ENCODE data around the gene DGCR6L.
"Not testable (repeated sequence)": the region's sequence is repeated elsewhere in the genome, so short reads cannot be mapped to it uniquely, and the experiment has no call there.

The DGCR6L gene

GRCh38 chr22:20308806-20309650 is 10.8 kb downstream of the DGCR6L start:
- not testable (repeated sequence) for DNase-seq (ENCODE audit: low spot score)

- not testable (repeated sequence) for DNase-seq (ENCODE audit: low spot score)
Observed at GRCh38 chr22:20307448-20308447, 12.1 kb downstream of the DGCR6L start.

DNA sequence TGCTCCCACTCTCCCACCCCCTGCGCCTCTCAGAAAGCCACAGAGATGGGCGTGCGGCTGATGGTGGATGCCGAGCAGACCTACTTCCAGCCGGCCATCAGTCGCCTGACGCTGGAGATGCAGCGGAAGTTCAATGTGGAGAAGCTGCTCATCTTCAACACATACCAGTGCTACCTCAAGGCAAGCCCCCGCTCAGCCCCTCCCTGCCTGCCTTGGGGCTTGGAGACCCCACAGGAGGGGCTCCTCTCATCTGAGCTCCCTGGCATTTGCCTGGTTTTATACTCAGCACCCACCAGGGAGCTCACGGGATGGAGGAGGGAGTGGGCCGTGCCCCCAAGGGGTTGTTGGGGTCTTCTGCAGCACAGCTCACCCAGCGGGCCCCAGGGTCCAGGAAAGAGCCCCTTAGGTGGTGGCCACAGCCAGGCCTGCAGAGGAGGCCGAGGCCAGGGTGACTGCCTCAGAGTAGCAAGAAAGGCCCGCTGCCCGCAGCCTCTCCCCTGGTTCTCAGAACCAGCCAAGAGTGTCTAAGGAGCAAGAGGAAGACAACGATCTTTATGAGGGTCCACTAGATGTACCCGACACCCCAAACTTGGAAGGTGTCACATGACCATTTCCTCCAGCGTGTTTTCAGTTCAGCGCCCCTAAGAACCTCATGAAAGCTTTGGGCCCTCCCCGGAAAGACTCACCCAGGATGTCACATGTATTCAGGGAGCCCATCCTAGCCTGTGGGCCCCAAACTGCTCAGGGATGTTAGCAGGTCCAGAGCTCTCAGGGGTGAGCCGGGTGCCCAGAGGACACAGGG is 13.0 kb downstream of the DGCR6L start:
- DNase-seq (ENCODE audit: low spot score) = not testable (repeated sequence)

GRCh38 chr22:20305894-20306645 is 13.8 kb downstream of the DGCR6L start:
- DNase-seq (ENCODE audit: low spot score) = no peak

GRCh38 chr22:20305230-20305893 is 14.5 kb downstream of the DGCR6L start:
- not testable (repeated sequence) for DNase-seq (ENCODE audit: low spot score)

DNA sequence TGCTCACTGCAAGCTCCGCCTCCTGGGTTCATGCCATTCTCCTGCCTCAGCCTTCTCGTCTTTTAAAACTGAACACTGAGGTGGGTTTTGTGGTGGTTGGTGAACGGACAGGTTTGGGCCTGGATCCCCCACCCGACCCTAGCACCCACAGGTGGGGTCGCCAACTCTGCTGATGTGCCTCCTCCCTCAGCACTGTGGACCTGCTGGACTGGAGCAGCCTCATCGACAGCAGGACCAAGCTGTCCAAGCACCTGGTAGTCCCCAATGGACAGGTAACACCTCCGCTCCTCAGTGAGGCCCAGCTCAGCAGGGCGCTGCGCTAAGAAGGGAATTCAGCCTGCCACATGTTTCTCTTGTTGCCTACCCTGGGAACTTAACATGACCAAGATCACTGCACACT is 15.2 kb downstream of the DGCR6L start:
- no peak for DNase-seq (ENCODE audit: low spot score)

- not testable (repeated sequence) for DNase-seq (ENCODE audit: low spot score)
Observed at GRCh38 chr22:20303229-20303534, 16.7 kb downstream of the DGCR6L start.

- no peak for DNase-seq (ENCODE audit: low spot score)
Observed at GRCh38 chr22:20302438-20303228, 17.2 kb downstream of the DGCR6L start.

GRCh38 chr22:20299746-20300136 is 20.1 kb downstream of the DGCR6L start:
- DNase-seq (ENCODE audit: low spot score) = no peak

GRCh38 chr22:20298803-20299745 is 20.8 kb downstream of the DGCR6L start:
- DNase-seq (ENCODE audit: low spot score) = peak; percentile 70

DNA sequence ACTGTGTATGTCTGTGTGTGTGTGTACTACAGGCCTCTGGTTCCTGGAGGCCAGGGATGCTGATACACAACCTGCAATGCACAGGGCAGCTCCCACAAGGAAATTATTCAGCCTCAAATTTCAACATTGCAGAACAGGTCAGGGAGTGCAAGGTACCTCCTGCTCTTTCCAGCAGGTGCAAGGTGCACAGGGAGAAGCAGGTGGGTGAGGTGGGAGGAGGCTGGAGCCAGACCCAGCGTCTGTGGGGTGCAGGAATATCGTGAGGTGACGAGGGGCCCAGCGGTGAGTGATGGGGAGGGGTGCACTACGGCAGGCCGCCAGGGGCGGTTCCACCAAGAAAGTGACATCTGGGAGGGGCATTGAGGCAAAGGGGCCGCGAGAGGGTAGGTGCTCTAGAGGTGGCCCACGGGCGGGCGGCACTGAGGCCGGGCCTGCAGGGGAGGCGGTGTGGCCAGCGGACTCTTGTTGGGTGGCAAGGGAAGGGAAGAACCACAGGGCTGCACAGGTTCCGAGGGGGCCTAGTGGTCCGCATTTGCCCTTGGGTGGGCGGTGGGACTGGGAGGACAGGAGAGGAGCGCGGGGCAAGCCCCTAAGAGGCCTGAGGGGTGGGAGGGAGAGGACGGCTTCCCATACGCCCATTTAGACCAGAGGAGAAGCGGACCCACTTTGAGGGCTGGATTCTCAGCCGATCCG is 21.6 kb downstream of the DGCR6L start:
- no peak for DNase-seq (ENCODE audit: low spot score)

DNA sequence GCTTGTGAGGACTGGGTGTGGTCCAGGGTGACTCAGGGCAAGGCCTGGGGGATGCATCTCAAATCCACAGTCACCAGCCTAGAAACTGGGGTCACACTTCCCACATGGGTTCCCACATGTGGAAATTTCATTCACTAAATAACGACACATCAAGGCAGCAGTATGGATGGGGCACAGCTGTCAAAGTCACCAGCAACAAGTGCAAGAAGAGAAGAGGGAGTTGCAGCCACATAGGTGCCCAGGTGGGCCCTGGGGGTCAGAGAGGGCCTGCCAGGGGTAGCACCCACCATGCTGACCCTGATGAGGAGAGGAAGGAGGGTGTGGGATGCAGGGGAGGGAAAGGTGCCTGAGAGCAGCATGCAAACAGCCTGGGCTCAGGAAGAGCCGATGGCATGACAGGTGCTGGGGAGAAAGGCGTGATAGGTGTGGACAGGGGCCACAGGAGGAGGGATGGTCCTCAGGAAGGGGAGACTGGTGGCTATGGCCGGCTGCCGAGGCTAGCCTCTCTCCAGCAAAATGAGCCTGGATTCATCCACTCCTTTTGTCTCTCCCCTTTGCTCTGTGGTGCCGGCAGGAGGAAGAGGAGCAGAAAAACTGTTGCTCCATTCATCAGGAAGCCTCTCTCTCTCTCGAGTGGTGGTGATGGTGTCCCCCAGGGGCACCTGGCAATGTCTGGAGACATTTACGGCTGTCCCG is 22.3 kb downstream of the DGCR6L start:
- DNase-seq (ENCODE audit: low spot score) = no peak

DNA sequence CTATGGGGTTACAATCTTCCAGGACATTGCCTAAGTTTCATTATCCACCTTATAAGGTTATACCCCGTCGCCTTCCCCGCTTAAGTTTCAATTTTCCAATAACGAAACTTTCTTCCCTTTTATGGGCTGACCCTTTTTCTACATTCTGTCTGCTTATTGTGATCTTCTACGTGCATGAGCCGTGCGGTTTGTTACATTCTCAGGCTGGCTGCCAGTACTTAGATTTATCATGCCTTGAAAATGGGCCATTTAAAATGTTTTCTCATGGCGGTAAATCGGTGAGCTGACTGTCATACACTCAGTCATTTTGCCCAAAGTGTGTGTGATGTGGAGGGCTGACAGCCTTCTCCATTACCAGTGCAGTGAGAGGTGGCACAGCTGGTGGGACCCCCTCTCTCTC is 23.3 kb downstream of the DGCR6L start:
- no peak for DNase-seq (ENCODE audit: low spot score)

GRCh38 chr22:20295262-20296064 is 24.4 kb downstream of the DGCR6L start:
- no peak for DNase-seq (ENCODE audit: low spot score)

- no peak for DNase-seq (ENCODE audit: low spot score)
Observed at GRCh38 chr22:20292673-20293232, 27.1 kb downstream of the DGCR6L start.

DNA sequence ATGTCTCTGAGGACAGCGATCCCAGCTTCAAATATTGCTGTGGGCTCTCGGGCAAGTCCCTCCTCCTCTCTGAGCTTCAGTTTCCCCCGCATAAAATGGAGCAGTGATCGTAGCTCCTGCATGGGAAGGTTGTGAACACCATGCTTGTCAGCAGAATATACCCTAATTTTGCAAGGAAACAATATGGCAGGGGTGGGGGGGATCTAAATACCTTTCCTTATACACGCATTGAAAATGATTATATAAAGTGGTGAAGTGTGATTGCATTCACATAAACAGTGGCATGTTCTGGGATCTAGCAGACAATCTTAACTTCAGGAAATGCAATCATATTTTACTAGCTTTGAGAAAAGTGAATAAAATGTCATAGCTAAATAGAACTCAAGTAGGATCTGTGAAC is 27.8 kb downstream of the DGCR6L start:
- no peak for DNase-seq (ENCODE audit: low spot score)
